ENCODE results near the gene KRTAP6-3. TPM values are rescaled to one million over a fixed set of nuclear protein-coding genes. Genes with fewer than 3 reads are reported as not detected.

KRTAP6-3 gene
- total RNA-seq, result not detected in 2 replicates

GRCh38 chr21:30592140-30592539 is at the start of gene KRTAP6-3:
KRTAP6-3 (plus strand) TSS chr21:30592440; CDS start chr21:30592446, 6 bp downstream.

GRCh38 chr21:30561264-30561895 is 30.9 kb upstream of the KRTAP6-3 start, which contains the start of gene KRTAP19-7:
KRTAP19-7 (minus strand) TSS chr21:30561314; CDS start chr21:30561289, 25 bp downstream.

GRCh38 chr21:30590297-30590696 is 1.9 kb upstream of the KRTAP6-3 start, which contains the start of gene KRTAP22-2:
KRTAP22-2 (minus strand) TSS chr21:30590397.

GRCh38 chr21:30598802-30599201 is 6.6 kb downstream of the KRTAP6-3 start, which contains the start of gene KRTAP6-2:
KRTAP6-2 (minus strand) TSS chr21:30598902; CDS start chr21:30598874, 28 bp downstream.

GRCh38 chr21:30600787-30601186 is 8.5 kb downstream of the KRTAP6-3 start, which contains the start of gene KRTAP22-1:
KRTAP22-1 (plus strand) TSS chr21:30601087.

GRCh38 chr21:30613836-30614235 is 21.6 kb downstream of the KRTAP6-3 start, which contains the start of gene KRTAP6-1:
KRTAP6-1 (minus strand) TSS chr21:30613930; CDS start chr21:30613904, 26 bp downstream.

GRCh38 chr21:30616125-30616524 is 23.9 kb downstream of the KRTAP6-3 start, which contains the start of gene KRTAP20-1:
KRTAP20-1 (plus strand) TSS chr21:30616425; CDS start chr21:30616455, 30 bp downstream.

GRCh38 chr21:30620522-30620921 is 28.3 kb downstream of the KRTAP6-3 start, which contains the start of gene KRTAP20-4:
KRTAP20-4 (plus strand) TSS chr21:30620627.

GRCh38 chr21:30634906-30635305 is 42.7 kb downstream of the KRTAP6-3 start, which contains the start of gene KRTAP20-2:
KRTAP20-2 (plus strand) TSS chr21:30635206; CDS start chr21:30635264, 58 bp downstream.

GRCh38 chr21:30642564-30642963 is 50.3 kb downstream of the KRTAP6-3 start, which contains the start of gene KRTAP20-3:
KRTAP20-3 (plus strand) TSS chr21:30642864.

Other genes with a start within 250 kb of the KRTAP6-3 start
- not detected in 2 replicates for gene KRTAP23-1, start 243.8 kb upstream of the KRTAP6-3 start, total RNA-seq
- not detected in 2 replicates for gene KRTAP13-2, start 220.2 kb upstream of the KRTAP6-3 start, total RNA-seq
- not detected in 2 replicates for gene KRTAP13-1, start 196.4 kb upstream of the KRTAP6-3 start, total RNA-seq
- not detected in 2 replicates for gene KRTAP13-3, start 166.5 kb upstream of the KRTAP6-3 start, total RNA-seq
- gene KRTAP13-4, start 162.2 kb upstream of the KRTAP6-3 start, total RNA-seq, result not detected in 2 replicates
- gene KRTAP15-1, start 152.2 kb upstream of the KRTAP6-3 start, total RNA-seq, result not detected in 2 replicates
- not detected in 2 replicates for gene KRTAP19-1, start 112.1 kb upstream of the KRTAP6-3 start, total RNA-seq
- not detected in 2 replicates for gene KRTAP19-2, start 105.0 kb upstream of the KRTAP6-3 start, total RNA-seq
- not detected in 2 replicates for gene KRTAP19-3, start 100.4 kb upstream of the KRTAP6-3 start, total RNA-seq
- not detected in 2 replicates for gene KRTAP19-4, start 95.3 kb upstream of the KRTAP6-3 start, total RNA-seq
- gene KRTAP19-5, start 90.3 kb upstream of the KRTAP6-3 start, total RNA-seq, result not detected in 2 replicates
- not detected in 2 replicates for gene KRTAP19-6, start 50.6 kb upstream of the KRTAP6-3 start, total RNA-seq
- not detected in 2 replicates for gene KRTAP19-7, start 31.1 kb upstream of the KRTAP6-3 start, total RNA-seq
- gene KRTAP22-2, start 2.0 kb upstream of the KRTAP6-3 start, total RNA-seq, result not detected in 2 replicates
- gene KRTAP6-2, start 6.5 kb downstream of the KRTAP6-3 start, total RNA-seq, result not detected in 2 replicates
- not detected in 2 replicates for gene KRTAP22-1, start 8.6 kb downstream of the KRTAP6-3 start, total RNA-seq
- not detected in 2 replicates for gene KRTAP6-1, start 21.5 kb downstream of the KRTAP6-3 start, total RNA-seq
- not detected in 2 replicates for gene KRTAP20-1, start 24.0 kb downstream of the KRTAP6-3 start, total RNA-seq
- gene KRTAP20-4, start 28.2 kb downstream of the KRTAP6-3 start, total RNA-seq, result not detected in 2 replicates
- gene KRTAP20-2, start 42.8 kb downstream of the KRTAP6-3 start, total RNA-seq, result not detected in 2 replicates
- gene KRTAP20-3, start 50.4 kb downstream of the KRTAP6-3 start, total RNA-seq, result not detected in 2 replicates
- not detected in 2 replicates for gene KRTAP21-3, start 126.3 kb downstream of the KRTAP6-3 start, total RNA-seq
- gene KRTAP21-2, start 154.8 kb downstream of the KRTAP6-3 start, total RNA-seq, result not detected in 2 replicates
- not detected in 2 replicates for gene KRTAP21-1, start 163.0 kb downstream of the KRTAP6-3 start, total RNA-seq
- gene KRTAP8-1, start 220.8 kb downstream of the KRTAP6-3 start, total RNA-seq, result not detected in 2 replicates
- gene KRTAP7-1, start 237.3 kb downstream of the KRTAP6-3 start, total RNA-seq, result not detected in 2 replicates

Data from dermis lymphatic vessel endothelial cell (primary cell).